Small intestine (tissue), 7 donors: ENCODE results near the gene SLC45A2. TPM values are rescaled to one million over a fixed set of nuclear protein-coding genes. Genes with fewer than 3 reads are reported as not detected.
"Not testable (repeated sequence)": the region's sequence is repeated elsewhere in the genome, so short reads cannot be mapped to it uniquely, and the experiment has no call there.

Experiments used
- DNase-seq, 2 donors: peaks; one replicate each; pipeline versions ENCODE4 v3.0.0 to v3.0.0-alpha.2; 2013
- FAIRE-seq: peaks from 2 replicates; lab custom pipeline; 2012; peaks lifted over from hg19 to GRCh38; lab: Jason Lieb, UNC
- H3K27ac ChIP-seq, 3 donors: one replicate each; pipeline ENCODE4 v1.5.1; 2013; ENCODE audit warnings: low read length in 2 of 3, mild to moderate bottlenecking in 2 of 3, control low read depth in 1 of 3, inconsistent platforms in 1 of 3, low read depth in 1 of 3, moderate library complexity in 1 of 3
- H3K27me3 ChIP-seq, 3 donors: one replicate each; pipeline ENCODE4 v1.6.1; 2013; ENCODE audit warnings: low read length in 3 of 3, inconsistent platforms in 1 of 3; ENCODE audit not compliant: control insufficient read depth in 3 of 3, insufficient read depth in 3 of 3
- H3K36me3 ChIP-seq, 3 donors: one replicate each; pipeline ENCODE4 v1.6.1; 2013; ENCODE audit warnings: low read length in 3 of 3, inconsistent platforms in 1 of 3, low read depth in 1 of 3, mild to moderate bottlenecking in 1 of 3, moderate library complexity in 1 of 3; ENCODE audit not compliant: control insufficient read depth in 3 of 3, insufficient read depth in 2 of 3
- H3K4me1 ChIP-seq, 3 donors: one replicate each; pipeline ENCODE4 v1.6.1; 2013; ENCODE audit warnings: low read length in 2 of 3, inconsistent platforms in 1 of 3, low read depth in 1 of 3, mild to moderate bottlenecking in 1 of 3, moderate library complexity in 1 of 3; ENCODE audit not compliant: control insufficient read depth in 3 of 3, insufficient read depth in 2 of 3
- H3K4me3 ChIP-seq, 3 donors: one replicate each; pipeline ENCODE4 v1.5.1; 2013; ENCODE audit warnings: low read length in 3 of 3, control low read depth in 1 of 3, inconsistent platforms in 1 of 3, low read depth in 1 of 3, mild to moderate bottlenecking in 1 of 3, moderate library complexity in 1 of 3
- H3K9me3 ChIP-seq, 2 donors: one replicate each; pipeline ENCODE4 v1.6.1; 2013; ENCODE audit warnings: low read depth in 1 of 2, low read length in 1 of 2; ENCODE audit not compliant: control insufficient read depth in 2 of 2, insufficient read depth in 1 of 2
- WGBS, 3 donors: extraction: QIAGEN DNeasy Blood & Tissue Kit; methylation state at CpG; one replicate each; pipeline ENCODE4 v1.1.7; 2013; 5-methylcytosine and 5-hydroxymethylcytosine counted together
- polyA plus RNA-seq, 4 donors: library from polyadenylated mRNA; stranded (reverse) in 3 of 4; unstranded in 1 of 4; fragments of 200-250 nt in 3 of 4; fragments of 120-200 nt in 1 of 4; gene quantifications; one replicate each; pipeline versions ENCODE4 v1.2.1 to v1.2.3, GENCODE V29; 2013
- donor health status: healthy with polysubstance abuse.
- donor health status: control.
- donor health status: control.
- donor health status: Bipolar disorder and iron deficiency.
- donor health status: healthy.

Gene SLC45A2
- polyA plus RNA-seq, 4 donors, result 0.27 TPM; not detected in 3

DNA sequence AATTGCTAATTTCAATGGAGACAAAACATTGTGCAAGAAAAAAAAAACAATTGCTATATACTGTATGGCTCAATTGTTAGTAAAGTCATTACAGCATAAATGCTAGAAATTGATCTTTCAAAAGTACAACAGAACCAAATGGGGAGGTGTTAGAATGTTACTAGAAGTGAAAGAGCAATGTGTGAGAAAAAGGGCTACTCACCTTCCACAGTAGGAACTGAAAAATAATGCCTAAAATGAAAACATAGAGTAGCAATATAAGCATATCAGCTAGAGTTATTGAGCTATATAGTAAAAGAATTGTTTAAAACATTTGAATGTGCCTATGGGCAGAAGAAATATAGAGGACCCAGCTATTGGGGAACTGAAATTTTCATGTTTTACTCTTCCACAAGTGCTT, 59.2 kb downstream of the SLC45A2 start:
- H3K27ac ChIP-seq, result no peak overlapping the region
- no peak overlapping the region for H3K4me3 ChIP-seq
- H3K4me1 ChIP-seq, result no peaks in the 10 kb centered on the region
- H3K27me3 ChIP-seq, result peaks cover 0 to 3% (median 0%) of the 10 kb centered on the region in 3 donors
- H3K9me3 ChIP-seq, result no peaks in the 10 kb centered on the region
- FAIRE-seq, result no peak
- H3K36me3 ChIP-seq, result no peaks in the 10 kb centered on the region
- no peak for DNase-seq

DNA sequence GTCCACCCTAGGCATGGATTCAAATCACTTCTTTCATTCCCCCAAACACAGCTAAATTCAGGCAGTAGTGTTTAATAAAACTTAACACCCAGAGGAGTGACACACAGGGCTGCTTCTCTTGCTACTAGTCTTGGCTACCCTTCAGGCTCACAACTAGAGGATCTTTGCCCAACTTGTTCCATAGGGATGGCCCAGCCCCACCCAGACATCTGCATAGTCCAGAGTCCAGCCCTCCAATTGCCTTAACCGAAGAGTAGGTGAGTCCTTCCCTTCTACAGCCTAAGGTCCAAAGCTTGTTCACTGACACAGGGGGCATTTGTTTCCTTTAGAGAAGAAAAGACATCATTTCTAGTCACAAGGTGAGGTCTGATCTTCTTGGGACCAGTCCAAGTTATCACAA, 63.5 kb downstream of the SLC45A2 start:
- WGBS, 3 donors, result 24 to 60% (median 45%) methylated on average over 1 of the region's 1 CpG
- Histone ChIP-seq H3K4me3 (no peak overlapping the region), H3K9me3 (peaks cover 0 to 4% of the 10 kb centered on the region in 2 donors), H3K4me1 (no peaks in the 10 kb centered on the region), H3K36me3 (no peaks in the 10 kb centered on the region), H3K27me3 (peaks cover 0 to 3% (median 0%) of the 10 kb centered on the region in 3 donors), H3K27ac (no peak overlapping the region)
- FAIRE-seq (no peak), DNase-seq (peak in 1 of 2 donors; percentile 28)

DNA sequence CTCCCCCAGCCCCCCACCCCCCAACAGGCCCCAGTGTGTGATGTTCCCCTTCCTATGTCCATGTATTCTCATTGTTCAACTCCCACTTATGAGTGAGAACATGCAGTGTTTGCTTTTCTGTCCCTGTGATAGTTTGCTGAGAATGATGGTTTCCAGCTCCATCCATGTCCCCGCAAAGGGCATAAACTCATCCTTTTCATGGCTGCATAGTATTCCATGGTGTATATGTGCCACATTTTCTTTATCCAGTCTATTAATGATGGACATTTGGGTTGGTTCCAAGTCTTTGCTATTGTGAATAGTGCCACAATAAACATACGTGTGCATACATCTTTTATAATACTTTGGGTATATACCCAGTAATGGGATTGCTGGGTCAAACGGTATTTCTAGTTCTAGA, 69.6 kb downstream of the SLC45A2 start:
- H3K27me3 ChIP-seq, FAIRE-seq, H3K4me3 ChIP-seq, H3K9me3 ChIP-seq, DNase-seq, H3K27ac ChIP-seq, H3K4me1 ChIP-seq, H3K36me3 ChIP-seq: not testable (repeated sequence)
- 94 to 98% (median 95%) methylated on average over 3 of the region's 3 CpGs for WGBS, 3 donors

DNA sequence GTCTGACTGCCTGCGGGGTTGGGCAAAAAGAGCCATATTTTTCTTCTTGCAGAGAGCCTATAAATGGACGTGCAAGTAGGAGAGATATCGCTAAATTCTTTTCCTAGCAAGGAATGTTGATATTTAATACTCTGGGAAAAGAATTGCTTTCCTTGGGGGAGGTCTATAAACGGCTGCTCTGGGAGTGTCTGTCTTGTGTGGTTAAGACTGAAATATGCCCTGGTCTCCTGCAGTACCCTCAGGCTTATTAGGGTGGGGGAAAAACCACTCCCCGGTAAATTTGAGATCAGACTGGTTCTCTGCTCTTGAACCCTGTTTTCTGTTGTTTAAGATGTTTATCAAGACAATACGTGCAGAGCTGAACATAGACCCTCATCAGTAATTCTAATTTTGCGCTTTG, 78.2 kb downstream of the SLC45A2 start:
- H3K9me3 ChIP-seq, result peaks cover 0 to 21% of the 10 kb centered on the region in 2 donors
- whole genome bisulfite sequencing, 3 donors, result 84 to 93% (median 89%) methylated on average over 7 of the region's 7 CpGs
- not testable (repeated sequence) for H3K27me3 ChIP-seq, H3K27ac ChIP-seq, H3K36me3 ChIP-seq, FAIRE-seq, H3K4me3 ChIP-seq, H3K4me1 ChIP-seq, DNase-seq

DNA sequence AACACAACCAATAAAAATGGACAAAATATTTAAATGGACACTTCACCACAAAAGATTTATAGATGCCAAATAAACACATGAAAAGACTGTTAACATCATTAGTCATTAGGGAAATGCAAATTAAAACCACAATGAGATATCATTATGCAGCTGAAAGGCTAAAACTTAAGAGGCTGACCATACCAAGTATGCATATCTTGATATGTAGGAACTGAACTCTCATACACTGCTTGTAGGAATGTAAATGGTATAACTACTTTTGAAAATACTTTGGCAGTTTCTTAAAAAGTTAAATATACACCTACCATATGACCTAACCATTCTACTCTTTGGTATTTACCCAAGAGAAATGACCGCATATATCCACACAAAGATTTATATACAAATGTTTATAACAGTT, 79.1 kb downstream of the SLC45A2 start:
- Histone ChIP-seq H3K4me3 (no peak overlapping the region), H3K27ac (no peak overlapping the region), H3K36me3 (no peaks in the 10 kb centered on the region), H3K9me3 (peaks cover 0 to 21% of the 10 kb centered on the region in 2 donors), H3K4me1 (no peaks in the 10 kb centered on the region), H3K27me3 (no peaks in the 10 kb centered on the region)
- FAIRE-seq (no peak), DNase-seq (no peak)
- 81 to 97% (median 83%) methylated on average over 1 of the region's 1 CpG for WGBS, 3 donors

DNA sequence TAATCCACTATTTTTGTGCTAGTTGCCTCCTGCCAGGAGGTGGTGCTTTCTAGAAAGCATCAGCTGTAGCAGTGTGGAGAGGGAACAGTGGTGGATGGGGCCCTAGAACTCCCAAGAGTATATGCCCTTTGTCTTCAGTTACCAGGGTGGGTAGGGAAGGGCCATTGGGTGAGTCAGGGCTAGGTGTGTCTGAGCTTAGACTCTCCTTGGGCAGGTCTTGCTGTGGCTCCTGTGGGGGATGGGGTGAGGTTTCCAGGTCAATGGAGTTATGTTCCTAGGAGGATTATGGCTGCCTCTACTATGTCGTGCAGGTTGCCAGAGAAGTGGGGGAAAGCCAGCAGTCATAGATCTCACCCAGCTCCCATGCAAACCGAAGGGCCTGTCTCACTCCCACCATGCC, 81.4 kb downstream of the SLC45A2 start:
- Histone ChIP-seq H3K27me3 (no peaks in the 10 kb centered on the region), H3K4me1 (no peaks in the 10 kb centered on the region), H3K4me3 (no peak overlapping the region), H3K36me3 (no peaks in the 10 kb centered on the region), H3K27ac (no peak overlapping the region), H3K9me3 (peaks cover 0 to 18% of the 10 kb centered on the region in 2 donors)
- DNase-seq (no peak), FAIRE-seq (no peak)
- 85 to 100% (median 93%) methylated on average over 2 of the region's 2 CpGs for WGBS, 3 donors

DNA sequence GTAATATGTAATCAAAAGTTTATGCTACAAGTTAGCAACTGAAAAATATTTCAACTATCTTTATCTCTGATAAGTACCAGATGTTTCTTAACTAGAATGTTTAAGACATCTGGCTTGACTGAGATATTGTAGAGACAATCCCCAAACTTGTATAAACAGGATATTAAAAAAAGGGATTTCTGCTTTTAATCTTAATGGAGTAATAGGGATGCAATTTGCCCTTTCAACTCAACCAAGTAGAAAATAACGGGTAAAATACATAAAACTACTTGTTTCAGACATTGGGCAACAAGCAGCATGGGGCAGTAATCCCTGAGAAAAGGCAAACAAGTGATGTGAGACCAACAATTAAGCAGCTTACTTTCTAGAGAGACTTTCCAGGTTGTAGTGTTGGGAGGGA, 83.3 kb downstream of the SLC45A2 start:
- WGBS, 3 donors, result 24 to 53% (median 25%) methylated on average over 1 of the region's 1 CpG
- Histone ChIP-seq H3K4me1 (no peaks in the 10 kb centered on the region), H3K4me3 (no peak overlapping the region), H3K36me3 (no peaks in the 10 kb centered on the region), H3K9me3 (peaks cover 0 to 12% of the 10 kb centered on the region in 2 donors), H3K27ac (no peak overlapping the region), H3K27me3 (no peaks in the 10 kb centered on the region)
- DNase-seq (no peak), FAIRE-seq (no peak)

Other genes starting within 250 kb of the SLC45A2 start
- 1 to 10 TPM in 1 of 4 donors, under 1 TPM in 2, not detected in 1; 0.37 to 2.8 (median 0.54) TPM for gene ADAMTS12, start 92.7 kb downstream of the SLC45A2 start, polyA plus RNA-seq
- under 1 TPM in 1 of 4 donors, not detected in 3; 0.03 TPM for gene RXFP3, start 48.3 kb downstream of the SLC45A2 start, polyA plus RNA-seq
- gene AMACR, start 23.4 kb upstream of the SLC45A2 start, polyA plus RNA-seq, result 100 to 1,000 TPM in 1 of 4 donors, 10 to 100 TPM in 3; 13.0 to 168 (median 22.4) TPM
- 10 to 100 TPM in 1 of 4 donors, 1 to 10 TPM in 2, under 1 TPM in 1; 0.54 to 47.0 (median 3.5) TPM for gene C1QTNF3, start 58.5 kb upstream of the SLC45A2 start, polyA plus RNA-seq